ENCODE measurements around the gene MMRN2.
"Not testable (repeated sequence)": the region's sequence is repeated elsewhere in the genome, so short reads cannot be mapped to it uniquely, and the experiment has no call there.

MMRN2 gene

DNA sequence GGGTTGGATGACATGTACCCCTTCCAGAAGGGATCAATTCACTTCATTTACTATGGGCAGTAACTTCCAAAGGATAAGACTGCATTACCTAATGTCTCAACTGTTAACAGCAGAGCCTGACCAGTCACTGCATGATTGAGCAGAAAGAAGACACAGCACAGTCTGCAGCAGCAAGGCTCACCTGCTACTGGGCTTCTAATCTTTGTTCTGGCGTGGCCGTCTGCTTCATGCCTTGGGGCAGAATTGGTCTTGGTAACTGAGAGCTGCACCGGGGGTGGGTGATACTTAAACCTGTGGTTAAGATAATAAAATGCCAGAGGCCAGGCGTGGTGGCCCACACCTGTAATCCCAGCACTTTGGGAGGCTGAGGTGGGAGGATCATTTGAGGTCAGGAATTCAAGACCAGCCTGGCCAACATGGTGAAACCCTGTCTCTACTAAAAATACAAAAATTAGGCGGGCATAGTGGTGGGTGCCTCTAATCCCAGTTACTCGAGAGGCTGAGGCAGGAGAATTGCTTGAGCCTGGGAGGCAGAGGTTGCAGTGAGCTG, 23.2 kb downstream of the MMRN2 start:
- 94% methylated on average over 6 of the region's 6 CpGs for WGBS

DNA sequence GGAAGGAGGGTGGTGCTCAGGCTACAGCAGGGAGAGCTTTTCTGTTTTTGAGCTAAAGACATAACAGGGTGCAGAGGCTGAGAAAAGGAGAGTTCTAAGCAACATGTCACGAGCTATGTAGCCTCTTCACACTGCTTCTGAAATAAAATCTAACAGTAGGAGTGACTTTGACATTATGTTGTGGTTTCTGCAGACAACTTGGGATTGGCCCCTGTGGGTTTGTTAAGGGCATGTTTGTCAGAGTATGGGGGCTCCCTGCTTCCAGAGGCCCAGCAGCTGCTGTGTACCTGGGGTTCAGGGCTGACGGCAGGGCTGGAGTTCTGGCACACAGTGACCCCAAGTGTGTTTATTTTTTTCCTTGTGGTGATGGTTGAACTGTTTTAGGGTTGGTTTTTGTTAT, 24.7 kb downstream of the MMRN2 start:
- Histone ChIP-seq H3K4ac (ENCODE audit: low read depth in 1 of 2, low read length in 2 of 2) (no peak overlapping the region), H3K18ac (ENCODE audit: low read depth in 1 of 2, low read length in 2 of 2) (no peak overlapping the region), H3K23ac (ENCODE audit: low read length in 2 of 2) (no peak overlapping the region), H3K9ac (ENCODE audit: low read length) (peak overlapping the region; percentile 37), H2BK120ac (ENCODE audit: low read depth, low read length) (no peak overlapping the region), H4K91ac (ENCODE audit: low read length) (no peak overlapping the region), H2BK12ac (ENCODE audit: low read length in 2 of 2) (no peak overlapping the region), H3K14ac (ENCODE audit: low read length in 2 of 2) (no peak overlapping the region), H3K79me1 (replicated peaks; ENCODE audit: low read length, poor library complexity, severe bottlenecking) (no peaks in the 10 kb centered on the region), H3K27me3 (ENCODE audit: control insufficient read depth in 1 of 2, insufficient read depth in 1 of 2, low read length in 2 of 2) (no peaks in the 10 kb centered on the region), H3K27ac (ENCODE audit: low read length, poor library complexity, severe bottlenecking) (no peak overlapping the region), H3K4me1 (ENCODE audit: control insufficient read depth, insufficient read depth, low read depth, low read length) (peaks cover 9% of the 10 kb centered on the region), H4K8ac (ENCODE audit: low read length) (no peak overlapping the region), H3K36me3 (ENCODE audit: control insufficient read depth in 1 of 2, insufficient read depth in 2 of 2, low read depth in 1 of 2, low read length in 2 of 2) (peaks cover 17 to 42% of the 10 kb centered on the region in 2 experiments), H2AK5ac (ENCODE audit: low read length, severe bottlenecking) (no peak overlapping the region), H3K4me2 (ENCODE audit: low read length, poor library complexity, severe bottlenecking) (no peak overlapping the region), H2BK15ac (ENCODE audit: low read depth, poor library complexity, severe bottlenecking) (no peak overlapping the region), H2AFZ (ENCODE audit: low read depth, low read length) (no peak overlapping the region), H3K4me3 (ENCODE audit: insufficient read depth in 1 of 2, low read depth in 1 of 2, low read length in 2 of 2) (no peak overlapping the region), H3K9me3 (ENCODE audit: control insufficient read depth, low read length) (no peaks in the 10 kb centered on the region), H2BK5ac (ENCODE audit: low read depth, low read length, poor library complexity, severe bottlenecking) (no peak overlapping the region)
- no peak for DNase-seq
- WGBS, result 87% methylated on average over 2 of the region's 2 CpGs

More for the DNA sequence above, 23.2 kb downstream of the MMRN2 start:
- not testable (repeated sequence) for H3K4me3 ChIP-seq (ENCODE audit: insufficient read depth in 1 of 2, low read depth in 1 of 2, low read length in 2 of 2); DNase-seq; H3K23ac ChIP-seq (ENCODE audit: low read length in 2 of 2); H3K4me1 ChIP-seq (ENCODE audit: control insufficient read depth, insufficient read depth, low read depth, low read length); H2AFZ ChIP-seq (ENCODE audit: low read depth, low read length); H3K79me1 ChIP-seq (replicated peaks; ENCODE audit: low read length, poor library complexity, severe bottlenecking); H2BK15ac ChIP-seq (ENCODE audit: low read depth, poor library complexity, severe bottlenecking); H3K27ac ChIP-seq (ENCODE audit: low read length, poor library complexity, severe bottlenecking); H3K14ac ChIP-seq (ENCODE audit: low read length in 2 of 2); H2BK12ac ChIP-seq (ENCODE audit: low read length in 2 of 2); H3K4ac ChIP-seq (ENCODE audit: low read depth in 1 of 2, low read length in 2 of 2); H4K8ac ChIP-seq (ENCODE audit: low read length); H3K9me3 ChIP-seq (ENCODE audit: control insufficient read depth, low read length); H2BK5ac ChIP-seq (ENCODE audit: low read depth, low read length, poor library complexity, severe bottlenecking); H2AK5ac ChIP-seq (ENCODE audit: low read length, severe bottlenecking); H3K18ac ChIP-seq (ENCODE audit: low read depth in 1 of 2, low read length in 2 of 2); H2BK120ac ChIP-seq (ENCODE audit: low read depth, low read length); H3K27me3 ChIP-seq (ENCODE audit: control insufficient read depth in 1 of 2, insufficient read depth in 1 of 2, low read length in 2 of 2); H3K4me2 ChIP-seq (ENCODE audit: low read length, poor library complexity, severe bottlenecking); H4K91ac ChIP-seq (ENCODE audit: low read length); H3K9ac ChIP-seq (ENCODE audit: low read length)
- peaks cover 15 to 36% of the 10 kb centered on the region in 2 experiments for H3K36me3 ChIP-seq (ENCODE audit: control insufficient read depth in 1 of 2, insufficient read depth in 2 of 2, low read depth in 1 of 2, low read length in 2 of 2)

DNA sequence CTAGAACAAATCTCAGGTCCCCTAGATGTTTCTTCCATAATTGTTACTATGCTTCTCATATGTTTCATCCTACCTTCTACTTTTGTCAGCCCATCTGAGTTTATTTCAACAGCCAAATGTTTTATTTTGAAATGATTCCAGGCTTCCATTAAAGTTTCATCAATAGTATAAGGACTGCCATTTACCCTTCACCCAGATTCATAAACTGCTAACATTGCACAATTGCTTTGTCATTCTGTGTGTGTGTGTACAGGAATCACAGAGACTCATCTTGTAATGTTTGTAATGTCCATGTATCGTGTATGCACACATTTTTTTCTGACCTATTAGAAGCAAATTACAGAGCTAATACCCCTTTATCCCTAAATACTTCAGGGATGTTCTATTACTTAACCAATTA, 25.5 kb downstream of the MMRN2 start:
- Histone ChIP-seq H3K4me1 (ENCODE audit: control insufficient read depth, insufficient read depth, low read depth, low read length) (peaks cover 9% of the 10 kb centered on the region), H3K9me3 (ENCODE audit: control insufficient read depth, low read length) (no peaks in the 10 kb centered on the region), H3K9ac (ENCODE audit: low read length) (peak overlapping the region; percentile 37), H3K18ac (ENCODE audit: low read depth in 1 of 2, low read length in 2 of 2) (no peak overlapping the region), H3K79me1 (replicated peaks; ENCODE audit: low read length, poor library complexity, severe bottlenecking) (peaks cover 1% of the 10 kb centered on the region), H4K8ac (ENCODE audit: low read length) (no peak overlapping the region), H3K36me3 (ENCODE audit: control insufficient read depth in 1 of 2, insufficient read depth in 2 of 2, low read depth in 1 of 2, low read length in 2 of 2) (peaks cover 17 to 44% of the 10 kb centered on the region in 2 experiments), H2BK15ac (ENCODE audit: low read depth, poor library complexity, severe bottlenecking) (no peak overlapping the region), H2BK120ac (ENCODE audit: low read depth, low read length) (no peak overlapping the region), H2AK5ac (ENCODE audit: low read length, severe bottlenecking) (no peak overlapping the region), H2BK5ac (ENCODE audit: low read depth, low read length, poor library complexity, severe bottlenecking) (no peak overlapping the region), H4K91ac (ENCODE audit: low read length) (no peak overlapping the region), H3K14ac (ENCODE audit: low read length in 2 of 2) (no peak overlapping the region), H3K23ac (ENCODE audit: low read length in 2 of 2) (no peak overlapping the region), H2AFZ (ENCODE audit: low read depth, low read length) (no peak overlapping the region), H3K4me3 (ENCODE audit: insufficient read depth in 1 of 2, low read depth in 1 of 2, low read length in 2 of 2) (no peak overlapping the region), H3K27ac (ENCODE audit: low read length, poor library complexity, severe bottlenecking) (no peak overlapping the region), H3K27me3 (ENCODE audit: control insufficient read depth in 1 of 2, insufficient read depth in 1 of 2, low read length in 2 of 2) (no peaks in the 10 kb centered on the region), H2BK12ac (ENCODE audit: low read length in 2 of 2) (no peak overlapping the region), H3K4me2 (ENCODE audit: low read length, poor library complexity, severe bottlenecking) (no peak overlapping the region), H3K4ac (ENCODE audit: low read depth in 1 of 2, low read length in 2 of 2) (no peak overlapping the region)
- 100% methylated on average over 1 of the region's 1 CpG for WGBS
- peak; percentile 57 for DNase-seq

DNA sequence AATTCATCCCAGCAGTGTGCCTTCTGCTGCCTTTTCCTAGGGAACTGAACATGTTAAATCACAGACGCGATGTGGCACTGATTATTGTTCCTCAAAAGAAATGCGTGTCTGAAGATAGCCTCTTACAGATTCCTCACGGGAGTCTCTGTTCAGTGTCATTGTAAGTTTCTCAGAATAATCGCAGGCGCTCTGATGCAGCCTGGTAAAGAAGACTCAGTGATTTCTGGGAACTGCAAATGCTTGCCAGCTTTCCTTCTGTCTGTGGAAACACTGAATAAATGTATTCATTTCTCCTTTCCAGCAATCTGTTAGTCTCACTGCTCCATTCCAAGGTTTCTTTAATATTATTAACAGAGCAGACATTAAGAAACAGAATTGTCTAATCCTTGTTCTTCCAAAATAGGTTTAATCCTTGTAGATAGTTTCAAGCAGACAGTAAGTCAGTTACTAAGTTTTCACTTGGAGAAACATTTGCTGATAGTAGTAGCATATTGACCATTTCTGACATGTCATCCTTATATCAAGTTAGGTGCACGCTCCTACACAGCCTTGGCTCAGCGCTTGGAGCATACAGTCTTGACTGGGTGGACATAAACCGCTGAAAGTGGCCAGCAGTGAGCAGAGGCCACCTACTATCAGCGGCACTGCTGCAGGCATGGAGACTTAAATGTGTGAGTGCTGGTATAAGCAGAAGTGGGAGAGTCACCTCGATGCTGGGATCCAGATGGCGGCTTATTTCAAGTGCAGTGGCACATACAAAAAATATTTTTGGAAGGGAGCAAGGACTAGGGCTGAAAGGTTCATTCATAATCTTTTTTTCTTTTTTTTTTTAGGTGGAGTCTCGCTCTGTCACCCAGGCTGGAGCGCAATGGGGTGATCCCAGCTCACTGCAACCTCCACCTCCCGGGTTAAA, 27.7 kb downstream of the MMRN2 start:
- Histone ChIP-seq H3K4me1 (ENCODE audit: control insufficient read depth, insufficient read depth, low read depth, low read length) (peaks cover 4% of the 10 kb centered on the region), H4K8ac (ENCODE audit: low read length) (no peak overlapping the region), H3K4me2 (ENCODE audit: low read length, poor library complexity, severe bottlenecking) (no peak overlapping the region), H2BK120ac (ENCODE audit: low read depth, low read length) (no peak overlapping the region), H3K27ac (ENCODE audit: low read length, poor library complexity, severe bottlenecking) (no peak overlapping the region), H3K4ac (ENCODE audit: low read depth in 1 of 2, low read length in 2 of 2) (no peak overlapping the region), H3K9ac (ENCODE audit: low read length) (no peak overlapping the region), H3K14ac (ENCODE audit: low read length in 2 of 2) (no peak overlapping the region), H3K27me3 (ENCODE audit: control insufficient read depth in 1 of 2, insufficient read depth in 1 of 2, low read length in 2 of 2) (no peaks in the 10 kb centered on the region), H2BK15ac (ENCODE audit: low read depth, poor library complexity, severe bottlenecking) (no peak overlapping the region), H2BK5ac (ENCODE audit: low read depth, low read length, poor library complexity, severe bottlenecking) (no peak overlapping the region), H2BK12ac (ENCODE audit: low read length in 2 of 2) (no peak overlapping the region), H3K36me3 (ENCODE audit: control insufficient read depth in 1 of 2, insufficient read depth in 2 of 2, low read depth in 1 of 2, low read length in 2 of 2) (peaks cover 17 to 33% of the 10 kb centered on the region in 2 experiments), H3K9me3 (ENCODE audit: control insufficient read depth, low read length) (no peaks in the 10 kb centered on the region), H2AK5ac (ENCODE audit: low read length, severe bottlenecking) (no peak overlapping the region), H3K18ac (ENCODE audit: low read depth in 1 of 2, low read length in 2 of 2) (no peak overlapping the region), H4K91ac (ENCODE audit: low read length) (no peak overlapping the region), H3K79me1 (replicated peaks; ENCODE audit: low read length, poor library complexity, severe bottlenecking) (peaks cover 1% of the 10 kb centered on the region), H2AFZ (ENCODE audit: low read depth, low read length) (no peak overlapping the region), H3K4me3 (ENCODE audit: insufficient read depth in 1 of 2, low read depth in 1 of 2, low read length in 2 of 2) (no peak overlapping the region), H3K23ac (ENCODE audit: low read length in 2 of 2) (no peak overlapping the region)
- DNase-seq, result no peak
- 98% methylated on average over 15 of the region's 15 CpGs for WGBS

All from mesenchymal stem cell (in vitro differentiated cells and primary cell).